ENCODE data around the gene IGFL1. TPM values are rescaled to one million over a fixed set of nuclear protein-coding genes. Genes with fewer than 3 reads are reported as not detected.

Gene IGFL1
- total RNA-seq, 1 experiment from 2014 or later: not detected

DNA sequence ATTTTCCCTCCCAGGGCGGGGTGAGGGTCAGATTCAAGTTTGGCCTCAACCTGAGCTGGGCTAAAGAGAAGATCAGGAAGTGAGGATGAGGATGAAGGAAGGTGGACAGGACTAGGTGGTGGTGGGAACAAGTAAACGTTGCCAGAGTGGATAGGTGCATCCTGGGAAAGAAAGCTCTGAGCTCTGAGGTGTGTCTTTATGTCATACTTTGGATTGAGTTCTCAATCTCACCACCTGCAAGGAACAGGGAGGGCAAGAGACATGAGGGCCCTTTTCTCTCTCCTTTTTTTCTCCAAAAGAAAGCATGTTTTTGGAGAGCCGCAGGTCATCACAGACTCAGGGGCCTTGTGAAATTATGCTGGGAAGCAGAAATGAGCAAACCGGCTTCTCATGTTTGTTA, 38.2 kb upstream of the IGFL1 start:
- Histone ChIP-seq H3K4me3 (replicated peaks in 1 of 2; ENCODE audit: low read depth in 1 of 2, low read length in 2 of 2) (no peak overlapping the region), H3K36me3 (ENCODE audit: control insufficient read depth in 1 of 2, insufficient read depth in 2 of 2, low read length in 2 of 2) (no peaks in the 10 kb centered on the region), H3K27me3 (ENCODE audit: insufficient read depth, low read length) (peaks cover 44% of the 10 kb centered on the region; the same call in 1 of the 2 replicates), H3K9ac (ENCODE audit: low read length) (no peak overlapping the region), H3K9me2 (ENCODE audit: insufficient read depth) (no peaks in the 10 kb centered on the region), H3K79me2 (ENCODE audit: insufficient read depth, low read length) (no peaks in the 10 kb centered on the region), H3K4me2 (ENCODE audit: low read length) (no peak overlapping the region), H4K20me1 (ENCODE audit: insufficient read depth) (no peaks in the 10 kb centered on the region), H3K27ac (ENCODE audit: low read depth, low read length) (no peak overlapping the region), H2AFZ (ENCODE audit: low read depth, low read length, poor library complexity, severe bottlenecking) (no peak overlapping the region), H3K9me3 (ENCODE audit: control insufficient read depth in 1 of 2, insufficient read depth in 1 of 2, low read depth in 1 of 2, low read length in 2 of 2) (no peaks in the 10 kb centered on the region), H3K4me1 (ENCODE audit: control insufficient read depth in 1 of 2, insufficient read depth in 2 of 2, low read length in 2 of 2) (peaks cover 3 to 9% of the 10 kb centered on the region in 2 experiments; a peak in 3 of 4 replicates)
- POLR2A ChIA-PET: no interaction called here
- RAD21 ChIA-PET (ENCODE audit: low non-redundant PET in 1 of 2, low total read pairs in 2 of 2, uncharacterized antibody in 2 of 2, unreplicated experiment in 2 of 2): interaction anchor here in 1 of 2 experiments (0.9 kb wide), 1 partner anchor 113 kb away, joined by 3 read pairs; no protein-coding TSS in a partner anchor
- CTCF ChIA-PET: interaction anchor here (1.0 to 6.0 kb wide), 3 partner anchors 74 to 163 kb away, joined by 3 to 128 read pairs (median 6); no protein-coding TSS in a partner anchor
- ATAC-seq (no peak), DNase-seq (ENCODE audit: low read depth, low spot score) (no peak)
- intact Hi-C loops (cut with micrococcal nuclease): no loop called here
- TF ChIP-seq, protein P1, sequence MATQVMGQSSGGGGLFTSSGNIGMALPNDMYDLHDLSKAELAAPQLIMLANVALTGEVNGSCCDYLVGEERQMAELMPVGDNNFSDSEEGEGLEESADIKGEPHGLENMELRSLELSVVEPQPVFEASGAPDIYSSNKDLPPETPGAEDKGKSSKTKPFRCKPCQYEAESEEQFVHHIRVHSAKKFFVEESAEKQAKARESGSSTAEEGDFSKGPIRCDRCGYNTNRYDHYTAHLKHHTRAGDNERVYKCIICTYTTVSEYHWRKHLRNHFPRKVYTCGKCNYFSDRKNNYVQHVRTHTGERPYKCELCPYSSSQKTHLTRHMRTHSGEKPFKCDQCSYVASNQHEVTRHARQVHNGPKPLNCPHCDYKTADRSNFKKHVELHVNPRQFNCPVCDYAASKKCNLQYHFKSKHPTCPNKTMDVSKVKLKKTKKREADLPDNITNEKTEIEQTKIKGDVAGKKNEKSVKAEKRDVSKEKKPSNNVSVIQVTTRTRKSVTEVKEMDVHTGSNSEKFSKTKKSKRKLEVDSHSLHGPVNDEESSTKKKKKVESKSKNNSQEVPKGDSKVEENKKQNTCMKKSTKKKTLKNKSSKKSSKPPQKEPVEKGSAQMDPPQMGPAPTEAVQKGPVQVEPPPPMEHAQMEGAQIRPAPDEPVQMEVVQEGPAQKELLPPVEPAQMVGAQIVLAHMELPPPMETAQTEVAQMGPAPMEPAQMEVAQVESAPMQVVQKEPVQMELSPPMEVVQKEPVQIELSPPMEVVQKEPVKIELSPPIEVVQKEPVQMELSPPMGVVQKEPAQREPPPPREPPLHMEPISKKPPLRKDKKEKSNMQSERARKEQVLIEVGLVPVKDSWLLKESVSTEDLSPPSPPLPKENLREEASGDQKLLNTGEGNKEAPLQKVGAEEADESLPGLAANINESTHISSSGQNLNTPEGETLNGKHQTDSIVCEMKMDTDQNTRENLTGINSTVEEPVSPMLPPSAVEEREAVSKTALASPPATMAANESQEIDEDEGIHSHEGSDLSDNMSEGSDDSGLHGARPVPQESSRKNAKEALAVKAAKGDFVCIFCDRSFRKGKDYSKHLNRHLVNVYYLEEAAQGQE (IDR thresholded peaks at IDR 0.05; ENCODE audit: low read depth): no peak
- TF ChIP-seq, protein P2, sequence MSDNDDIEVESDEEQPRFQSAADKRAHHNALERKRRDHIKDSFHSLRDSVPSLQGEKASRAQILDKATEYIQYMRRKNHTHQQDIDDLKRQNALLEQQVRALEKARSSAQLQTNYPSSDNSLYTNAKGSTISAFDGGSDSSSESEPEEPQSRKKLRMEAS (IDR thresholded peaks at IDR 0.05): no peak
- no peak for TF ChIP-seq POLR2AphosphoS5 (IDR thresholded peaks at IDR 0.05; ENCODE audit: low read depth, low read length)
- TF ChIP-seq JUND (IDR thresholded peaks at IDR 0.05): no peak
- no peak for TF ChIP-seq FOSL1 (IDR thresholded peaks at IDR 0.05; ENCODE audit: low read depth)
- no peak for TF ChIP-seq SRF (IDR thresholded peaks at IDR 0.05; ENCODE audit: low read depth)
- TF ChIP-seq, protein P3, sequence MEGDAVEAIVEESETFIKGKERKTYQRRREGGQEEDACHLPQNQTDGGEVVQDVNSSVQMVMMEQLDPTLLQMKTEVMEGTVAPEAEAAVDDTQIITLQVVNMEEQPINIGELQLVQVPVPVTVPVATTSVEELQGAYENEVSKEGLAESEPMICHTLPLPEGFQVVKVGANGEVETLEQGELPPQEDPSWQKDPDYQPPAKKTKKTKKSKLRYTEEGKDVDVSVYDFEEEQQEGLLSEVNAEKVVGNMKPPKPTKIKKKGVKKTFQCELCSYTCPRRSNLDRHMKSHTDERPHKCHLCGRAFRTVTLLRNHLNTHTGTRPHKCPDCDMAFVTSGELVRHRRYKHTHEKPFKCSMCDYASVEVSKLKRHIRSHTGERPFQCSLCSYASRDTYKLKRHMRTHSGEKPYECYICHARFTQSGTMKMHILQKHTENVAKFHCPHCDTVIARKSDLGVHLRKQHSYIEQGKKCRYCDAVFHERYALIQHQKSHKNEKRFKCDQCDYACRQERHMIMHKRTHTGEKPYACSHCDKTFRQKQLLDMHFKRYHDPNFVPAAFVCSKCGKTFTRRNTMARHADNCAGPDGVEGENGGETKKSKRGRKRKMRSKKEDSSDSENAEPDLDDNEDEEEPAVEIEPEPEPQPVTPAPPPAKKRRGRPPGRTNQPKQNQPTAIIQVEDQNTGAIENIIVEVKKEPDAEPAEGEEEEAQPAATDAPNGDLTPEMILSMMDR (IDR thresholded peaks at IDR 0.05 in 2 of 3, conservative IDR thresholded peaks at IDR 0.05 in 1 of 3; ENCODE audit: borderline replicate concordance in 1 of 3, insufficient read depth in 1 of 3, low read depth in 2 of 3, low read length in 2 of 3): no peak
- no TSS peak for BruUV-seq (replicated peaks)
